CD14-positive monocyte (primary cell): ENCODE data around the gene LAPTM4A. TPM values are rescaled to one million over a fixed set of nuclear protein-coding genes. Genes with fewer than 3 reads are reported as not detected.

Experiments used
- DNase-seq, 3 donors: peaks; one replicate each; pipeline ENCODE4 v3.0.0-alpha.2; 2011 to 2022
- H2AFZ ChIP-seq: 2 replicates; pipeline ENCODE4 v1.6.0; 2012; ENCODE audit warnings: mild to moderate bottlenecking, low read depth, low read length, inconsistent platforms; ENCODE audit not compliant: insufficient read depth, poor library complexity, severe bottlenecking
- H3K27ac ChIP-seq, 2 donors: 1 replicate in 1 of 2; 2 replicates in 1 of 2; pipeline ENCODE4 v1.5.1; 2012 to 2013; ENCODE audit warnings: low read length in 2 of 2, control low read depth in 1 of 2, inconsistent platforms in 1 of 2, low read depth in 1 of 2, mild to moderate bottlenecking in 1 of 2
- H3K27me3 ChIP-seq, 2 donors: one replicate each; pipeline versions ENCODE4 v1.6.0 to v1.6.1; 2011 to 2013; ENCODE audit warnings: low read length in 2 of 2; ENCODE audit not compliant: control insufficient read depth in 2 of 2, insufficient read depth in 2 of 2
- H3K36me3 ChIP-seq, 2 donors: replicated peaks in 1 of 2; 1 replicate in 1 of 2; 2 replicates in 1 of 2; pipeline versions ENCODE4 v1.5.1 to v1.6.1; 2012 to 2013; ENCODE audit warnings: low read length in 2 of 2, control low read depth in 1 of 2, inconsistent platforms in 1 of 2, mild to moderate bottlenecking in 1 of 2; ENCODE audit not compliant: insufficient read depth in 2 of 2, control insufficient read depth in 1 of 2
- H3K4me1 ChIP-seq, 2 donors: 1 replicate in 1 of 2; 2 replicates in 1 of 2; pipeline versions ENCODE4 v1.5.1 to v1.6.1; 2012 to 2013; ENCODE audit warnings: low read length in 2 of 2, control low read depth in 1 of 2, inconsistent platforms in 1 of 2, mild to moderate bottlenecking in 1 of 2, moderate library complexity in 1 of 2; ENCODE audit not compliant: insufficient read depth in 2 of 2, control insufficient read depth in 1 of 2
- H3K4me2 ChIP-seq: replicated peaks from 2 replicates; pipeline ENCODE3; 2012; ENCODE audit warnings: low read length, moderate library complexity, mild to moderate bottlenecking; ENCODE audit not compliant: poor library complexity, severe bottlenecking; ENCODE audit errors: extremely low read depth
- H3K4me3 ChIP-seq, 3 experiments: fragments of 200-600 bp in 1 of 3; sonication (generic) in 1 of 3; replicated peaks in 1 of 3; 1 replicate in 2 of 3; 2 replicates in 1 of 3; pipeline ENCODE4 v1.5.1; 2011 to 2013; ENCODE audit warnings: low read length in 3 of 3, mild to moderate bottlenecking in 3 of 3, control low read depth in 2 of 3, low read depth in 2 of 3, inconsistent platforms in 1 of 3, moderate library complexity in 1 of 3
- H3K79me2 ChIP-seq: 2 replicates; pipeline ENCODE4 v1.6.0; 2012; ENCODE audit warnings: mild to moderate bottlenecking, control low read depth, inconsistent platforms, low read length, moderate library complexity; ENCODE audit not compliant: insufficient read depth
- H3K9ac ChIP-seq: 2 replicates; pipeline ENCODE4 v1.6.0; 2017; ENCODE audit warnings: low read length, mild to moderate bottlenecking; ENCODE audit not compliant: insufficient read depth, poor library complexity, severe bottlenecking
- H3K9me3 ChIP-seq, 2 donors: replicated peaks in 1 of 2; 1 replicate in 1 of 2; 2 replicates in 1 of 2; pipeline versions ENCODE4 v1.5.1 to v1.6.1; 2012 to 2013; ENCODE audit warnings: low read length in 2 of 2, control low read depth in 1 of 2; ENCODE audit not compliant: control insufficient read depth in 1 of 2, insufficient read depth in 1 of 2
- H4K20me1 ChIP-seq: 2 replicates; pipeline ENCODE4 v1.6.0; 2012; ENCODE audit warnings: mild to moderate bottlenecking, low read length, control low read depth, moderate library complexity; ENCODE audit not compliant: insufficient read depth
- H3K27ac Mint-ChIP-seq, 7 donors: one replicate each; pipeline ENCODE4 v1.8.0; 2020; ENCODE audit warnings: mild to moderate bottlenecking in 7 of 7, mixed read lengths in 7 of 7, moderate library complexity in 6 of 7, inconsistent platforms in 2 of 7
- H3K27me3 Mint-ChIP-seq, 3 donors: one replicate each; pipeline ENCODE4 v1.8.0; 2021 to 2022; ENCODE audit warnings: low read depth in 3 of 3, mild to moderate bottlenecking in 3 of 3, mixed read lengths in 3 of 3, moderate library complexity in 3 of 3, inconsistent platforms in 1 of 3
- H3K36me3 Mint-ChIP-seq, 2 donors: one replicate each; pipeline ENCODE4 v1.8.0; 2020; ENCODE audit warnings: mixed read lengths in 2 of 2, inconsistent platforms in 1 of 2, mild to moderate bottlenecking in 1 of 2
- H3K4me1 Mint-ChIP-seq: one replicate; pipeline ENCODE4 v1.8.0; 2020; ENCODE audit warnings: mild to moderate bottlenecking, mixed read lengths
- H3K4me3 Mint-ChIP-seq, 2 donors: one replicate each; pipeline ENCODE4 v1.8.0; 2020; ENCODE audit warnings: mild to moderate bottlenecking in 2 of 2, mixed read lengths in 2 of 2, moderate library complexity in 1 of 2
- H3K9me3 Mint-ChIP-seq, 7 donors: one replicate each; pipeline ENCODE4 v1.8.0; 2020 to 2022; ENCODE audit warnings: mixed read lengths in 7 of 7, mild to moderate bottlenecking in 6 of 7, moderate library complexity in 6 of 7, inconsistent platforms in 2 of 7
- WGBS: methylation state at CpG from one replicate; pipeline ENCODE4 v1.1.5; 2013; ENCODE audit warnings: missing lambda C conversion rate; ENCODE audit not compliant: insufficient coverage; 5-methylcytosine and 5-hydroxymethylcytosine counted together
- intact Hi-C, 2 donors: fragments of 100-400 bp; cut with micrococcal nuclease; formaldehyde crosslinking; loops; one replicate each; pipeline versions ENCODE4 v1.15.0 to v1.15.1; 2023
- polyA plus RNA-seq, 3 donors: library from polyadenylated mRNA; depleted of rRNA in 1 of 3; unstranded in 2 of 3; stranded (reverse) in 1 of 3; fragments of 300-500 nt in 2 of 3; fragments of >200 nt in 1 of 3; fragmentation: Illumina TruSeq in 2 of 3; gene quantifications; 1 replicate in 2 of 3; 2 replicates in 1 of 3; pipeline ENCODE4 v1.2.3, GENCODE V29; 2012 to 2021
- TF ChIP-seq, protein P1 (sequence below): fragments of 200-600 bp; IDR thresholded peaks from one replicate; pipeline ENCODE4 v1.8.0; 2022; ENCODE audit warnings: antibody characterized with exemption, mild to moderate bottlenecking

LAPTM4A gene
- polyA plus RNA-seq, 3 donors = 182 to 442 (median 421) TPM

DNA sequence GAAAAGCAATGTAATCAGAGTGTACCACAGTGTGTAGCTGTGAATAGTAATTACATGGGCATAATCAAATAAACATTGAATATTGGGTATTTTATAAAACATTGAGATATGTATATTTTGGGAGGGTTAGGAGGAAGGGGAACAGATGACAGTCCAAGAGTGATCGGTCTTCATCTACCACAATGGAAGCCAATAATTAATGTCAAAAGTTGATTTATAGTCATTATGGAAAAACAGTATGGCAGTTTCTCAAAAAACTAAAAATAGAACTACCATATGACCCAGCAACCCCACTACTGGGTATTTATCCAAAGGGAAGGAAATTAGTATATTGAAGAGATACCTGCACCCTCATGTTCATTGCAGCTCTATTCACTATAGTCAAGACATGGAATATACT lies 5.8 kb upstream of the LAPTM4A start:
- peaks cover 23 to 34% of the 10 kb centered on the region in 2 donors for H3K27me3 ChIP-seq
- H4K20me1 ChIP-seq = no peaks in the 10 kb centered on the region
- H3K9ac ChIP-seq = no peak overlapping the region
- H3K9me3 Mint-ChIP-seq = peaks cover 0 to 6% (median 2%) of the 10 kb centered on the region in 7 donors
- no peak overlapping the region for H2AFZ ChIP-seq
- H3K27ac Mint-ChIP-seq = no peak overlapping the region
- H3K4me1 Mint-ChIP-seq = no peaks in the 10 kb centered on the region
- WGBS = no CpG with 5 or more reads among the region's 1 CpG
- no peak overlapping the region for H3K4me3 ChIP-seq
- H3K4me2 ChIP-seq = no peak overlapping the region
- H3K4me1 ChIP-seq = peaks cover 10% of the 10 kb centered on the region in 2 donors
- peaks cover 27 to 50% (median 29%) of the 10 kb centered on the region in 3 donors for H3K27me3 Mint-ChIP-seq
- H3K36me3 ChIP-seq = no peaks in the 10 kb centered on the region
- no peaks in the 10 kb centered on the region for H3K36me3 Mint-ChIP-seq
- TF ChIP-seq, protein P1, sequence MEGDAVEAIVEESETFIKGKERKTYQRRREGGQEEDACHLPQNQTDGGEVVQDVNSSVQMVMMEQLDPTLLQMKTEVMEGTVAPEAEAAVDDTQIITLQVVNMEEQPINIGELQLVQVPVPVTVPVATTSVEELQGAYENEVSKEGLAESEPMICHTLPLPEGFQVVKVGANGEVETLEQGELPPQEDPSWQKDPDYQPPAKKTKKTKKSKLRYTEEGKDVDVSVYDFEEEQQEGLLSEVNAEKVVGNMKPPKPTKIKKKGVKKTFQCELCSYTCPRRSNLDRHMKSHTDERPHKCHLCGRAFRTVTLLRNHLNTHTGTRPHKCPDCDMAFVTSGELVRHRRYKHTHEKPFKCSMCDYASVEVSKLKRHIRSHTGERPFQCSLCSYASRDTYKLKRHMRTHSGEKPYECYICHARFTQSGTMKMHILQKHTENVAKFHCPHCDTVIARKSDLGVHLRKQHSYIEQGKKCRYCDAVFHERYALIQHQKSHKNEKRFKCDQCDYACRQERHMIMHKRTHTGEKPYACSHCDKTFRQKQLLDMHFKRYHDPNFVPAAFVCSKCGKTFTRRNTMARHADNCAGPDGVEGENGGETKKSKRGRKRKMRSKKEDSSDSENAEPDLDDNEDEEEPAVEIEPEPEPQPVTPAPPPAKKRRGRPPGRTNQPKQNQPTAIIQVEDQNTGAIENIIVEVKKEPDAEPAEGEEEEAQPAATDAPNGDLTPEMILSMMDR = no peak
- no peak overlapping the region for H3K27ac ChIP-seq
- no peaks in the 10 kb centered on the region for H3K9me3 ChIP-seq
- no peaks in the 10 kb centered on the region for H3K79me2 ChIP-seq
- DNase-seq = no peak
- intact Hi-C loops = loop anchor here in 1 of 2 donors (10.0 kb wide), 1 partner anchor 712 kb away; no protein-coding TSS in a partner anchor
- no peak overlapping the region for H3K4me3 Mint-ChIP-seq

DNA sequence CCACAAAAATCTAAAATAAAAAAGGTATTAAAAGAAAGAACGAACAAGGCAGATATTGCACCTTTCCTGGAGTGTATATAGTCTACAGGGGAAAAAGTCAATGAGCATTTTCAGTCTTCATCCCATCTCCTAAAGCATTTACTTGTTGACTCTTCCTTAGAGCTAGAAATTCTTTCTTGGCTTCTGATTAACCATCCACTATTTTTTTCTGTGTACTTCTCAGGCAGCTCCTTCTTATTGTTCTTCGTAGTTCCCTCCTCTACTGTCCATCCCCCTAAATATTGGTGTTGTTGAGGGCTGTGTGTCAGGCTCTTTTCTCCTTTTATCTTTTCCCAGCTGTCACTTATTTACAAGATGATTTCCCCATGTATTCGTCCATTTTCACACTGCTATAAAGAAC lies 3.5 kb upstream of the LAPTM4A start:
- no CpG with 5 or more reads among the region's 3 CpGs for WGBS
- Histone ChIP-seq H3K9ac (no peak overlapping the region), H3K9me3 (no peaks in the 10 kb centered on the region), H3K79me2 (peaks cover 12% of the 10 kb centered on the region), H4K20me1 (no peaks in the 10 kb centered on the region), H3K4me1 (peaks cover 12 to 13% of the 10 kb centered on the region in 2 donors), H3K4me2 (no peak overlapping the region), H3K27me3 (peaks cover 19 to 33% of the 10 kb centered on the region in 2 donors), H3K4me3 (no peak overlapping the region), H2AFZ (no peak overlapping the region), H3K27ac (no peak overlapping the region), H3K36me3 (no peaks in the 10 kb centered on the region)
- Mint-ChIP-seq H3K27me3 (peaks cover 25 to 41% (median 26%) of the 10 kb centered on the region in 3 donors), H3K4me3 (no peak overlapping the region), H3K9me3 (peaks cover 0 to 4% (median 2%) of the 10 kb centered on the region in 7 donors), H3K27ac (no peak overlapping the region), H3K4me1 (peaks cover 2% of the 10 kb centered on the region), H3K36me3 (no peaks in the 10 kb centered on the region)
- TF ChIP-seq, protein P1 = no peak
- DNase-seq = no peak
- intact Hi-C loops = loop anchor here in 1 of 2 donors (5.0 to 10.0 kb wide), 2 partner anchors 153 to 710 kb away; partner anchors contain the start of gene TTC32
